GM12878 (cell line): ENCODE data around the gene NUP107. TPM values are rescaled to one million over a fixed set of nuclear protein-coding genes. Genes with fewer than 3 reads are reported as not detected.
A peak's percentile ranks its signal among the peaks of the same experiment; 100 is the strongest.

Experiments used
- ATAC-seq: fragments of 200-7000 bp; cut with Tn5 transposase; 3 replicates; pipeline ENCODE4 v1.9.1; 2020; ENCODE audit warnings: mild to moderate bottlenecking, moderate library complexity
- BruUV-seq: library from RNA; stranded (reverse); fragments of 400-500 nt; replicated peaks from 2 replicates; lab custom pipeline; 2021; lab: Mats Ljungman, UMichigan
- CTCF ChIA-PET: fragments of 300-600 bp; sonication (Branson Sonifier 250); formaldehyde crosslinking; extraction: SDS; loops from one replicate; lab custom pipeline; 2021; ENCODE audit warnings: inconsistent platforms; lab: Yijun Ruan, JAX
- POLR2A ChIA-PET: fragments of 350-600 bp; formaldehyde crosslinking; extraction: SDS; loops from one replicate; lab custom pipeline; 2021; ENCODE audit warnings: inconsistent platforms; lab: Charles Lee
- RAD21 ChIA-PET: fragments of 300-600 bp; sonication (Branson Sonifier 250); formaldehyde crosslinking; loops from one replicate; lab custom pipeline; 2023; ENCODE audit warnings: antibody characterized with exemption; ENCODE audit not compliant: unreplicated experiment; lab: Charles Lee
- SMC1A ChIA-PET: fragments of 300-600 bp; sonication (Branson Sonifier 250); formaldehyde crosslinking; loops from one replicate; lab custom pipeline; 2023; ENCODE audit not compliant: unreplicated experiment, uncharacterized antibody; lab: Charles Lee
- DNase-seq: peaks from one replicate; pipeline ENCODE4 v3.0.0-alpha.2; 2011; ENCODE audit warnings: low read depth, low spot score
- FAIRE-seq: peaks from 3 replicates; lab custom pipeline; 2011; peaks lifted over from hg19 to GRCh38; lab: Jason Lieb, UNC
- H2AFZ ChIP-seq: 2 replicates; pipeline ENCODE4 v1.6.0; 2011; ENCODE audit warnings: low read depth, low read length, control low read depth; ENCODE audit not compliant: control insufficient read depth
- H3K27ac ChIP-seq: 2 replicates; pipeline ENCODE4 v1.5.1; 2011; ENCODE audit warnings: control low read depth; ENCODE audit not compliant: control insufficient read depth, insufficient read depth
- H3K27me3 ChIP-seq, 2 experiments: replicated peaks in 1 of 2; 2 replicates each; pipeline versions ENCODE4 v1.6.0 to v1.6.1; 2011; ENCODE audit warnings: low read length in 1 of 2; ENCODE audit not compliant: control insufficient read depth in 2 of 2, insufficient read depth in 2 of 2
- H3K36me3 ChIP-seq, 2 experiments: 2 replicates each; pipeline ENCODE4 v1.5.1; 2011; ENCODE audit warnings: low read length in 1 of 2; ENCODE audit not compliant: control insufficient read depth in 2 of 2, insufficient read depth in 2 of 2
- H3K4me1 ChIP-seq: 2 replicates; pipeline ENCODE4 v1.6.1; 2011; ENCODE audit warnings: mild to moderate bottlenecking, low read length, moderate library complexity, mixed read lengths; ENCODE audit not compliant: control insufficient read depth, insufficient read depth
- H3K4me2 ChIP-seq: 2 replicates; pipeline ENCODE4 v1.6.0; 2011; ENCODE audit warnings: control low read depth; ENCODE audit not compliant: control insufficient read depth, insufficient read depth
- H3K4me3 ChIP-seq: fragments of 200-600 bp; sonication (generic); 2 replicates; pipeline ENCODE4 v1.5.1; 2016
- H3K79me2 ChIP-seq: 2 replicates; pipeline ENCODE4 v1.6.0; 2011; ENCODE audit warnings: low read length; ENCODE audit not compliant: control insufficient read depth, insufficient read depth
- H3K9ac ChIP-seq: 2 replicates; pipeline ENCODE4 v1.8.0; 2011; ENCODE audit warnings: low read length, control low read depth, mixed read lengths; ENCODE audit not compliant: control insufficient read depth, insufficient read depth
- H3K9me3 ChIP-seq: replicated peaks from 3 replicates; pipeline ENCODE4 v1.5.1; 2011; ENCODE audit warnings: mild to moderate bottlenecking, low read length; ENCODE audit not compliant: control insufficient read depth, insufficient read depth
- H4K20me1 ChIP-seq: 2 replicates; pipeline ENCODE4 v1.6.0; 2011; ENCODE audit not compliant: control insufficient read depth, insufficient read depth
- FOS ChIP-seq: IDR thresholded peaks from 3 replicates; pipeline ENCODE4 v1.6.1; 2011; ENCODE audit warnings: borderline replicate concordance; ENCODE audit not compliant: insufficient read length; ENCODE audit errors: extremely low read depth
- HDAC6 ChIP-seq: fragments of 200-600 bp; sonication (generic); IDR thresholded peaks from one replicate; pipeline ENCODE4 v1.8.0; 2017; ENCODE audit warnings: antibody characterized with exemption; ENCODE audit not compliant: unreplicated experiment
- KDM1A ChIP-seq: fragments of 200-600 bp; sonication (generic); IDR thresholded peaks from 2 replicates; pipeline ENCODE4 v1.6.1; 2016; ENCODE audit warnings: borderline replicate concordance
- NR2F1 ChIP-seq: fragments of 450-650 bp; conservative IDR thresholded peaks from 2 replicates; pipeline ENCODE4 v1.6.1; 2017; ENCODE audit warnings: mild to moderate bottlenecking
- SMAD1 ChIP-seq: fragments of 450-650 bp; IDR thresholded peaks from 2 replicates; pipeline ENCODE4 v1.6.1; 2018; ENCODE audit warnings: mild to moderate bottlenecking, low read depth; ENCODE audit not compliant: partially characterized antibody
- SP1 ChIP-seq: IDR thresholded peaks from one replicate; pipeline ENCODE4 v1.6.1; 2011; ENCODE audit warnings: low read depth, low read length
- SPI1 ChIP-seq: IDR thresholded peaks from 2 replicates; pipeline ENCODE4 v1.6.1; 2011; ENCODE audit warnings: low read depth, mild to moderate bottlenecking, low read length, moderate library complexity, borderline replicate concordance; ENCODE audit not compliant: insufficient read depth
- SUZ12 ChIP-seq: fragments of 200-600 bp; sonication (generic); IDR thresholded peaks from one replicate; pipeline ENCODE4 v1.6.1; 2018; ENCODE audit warnings: antibody characterized with exemption, mild to moderate bottlenecking; ENCODE audit not compliant: unreplicated experiment
- ZBED1 ChIP-seq: IDR thresholded peaks from 2 replicates; pipeline ENCODE4 v1.6.1; 2016; ENCODE audit warnings: borderline replicate concordance
- ZNF207 ChIP-seq: fragments of 450-650 bp; IDR thresholded peaks from 2 replicates; pipeline ENCODE4 v1.6.1; 2014; ENCODE audit warnings: antibody characterized with exemption, mild to moderate bottlenecking, borderline replicate concordance
- ZNF622 ChIP-seq: fragments of 450-650 bp; IDR thresholded peaks from 2 replicates; pipeline ENCODE4 v1.6.1; 2017; ENCODE audit warnings: mild to moderate bottlenecking, inconsistent platforms
- WGBS: methylation state at CpG from one replicate; pipeline ENCODE4 v1.1.6; 2016; ENCODE audit warnings: low lambda C conversion rate; ENCODE audit not compliant: insufficient replicate concordance, insufficient coverage; ENCODE audit errors: missing lambda C conversion rate; 5-methylcytosine and 5-hydroxymethylcytosine counted together
- in situ Hi-C: fragments of 300-500 bp; cut with MboI; formaldehyde crosslinking; loops from 9 replicates; pipeline ENCODE4 v1.14.3; 2018; ENCODE audit warnings: mixed read lengths
- intact Hi-C: fragments of 100-400 bp; cut with micrococcal nuclease; formaldehyde crosslinking; loops from one replicate; pipeline ENCODE4 v1.14.2; 2022; ENCODE audit not compliant: unreplicated experiment
- polyA plus RNA-seq, 11 experiments: library from polyadenylated mRNA; depleted of rRNA in 4 of 11; unstranded in 6 of 11; stranded (reverse) in 5 of 11; fragments of >200 nt; fragmentation: Nextera tagmentation in 4 of 11; fragmentation: Illumina TruSeq in 1 of 11; extraction: Ambion mirVana in 4 of 11; extraction: Trizol in 1 of 11; gene quantifications; 1 replicate in 1 of 11; 2 replicates in 10 of 11; pipeline versions ENCODE4 v1.2.1 to v1.2.3, GENCODE V29; 2011 to 2016; ENCODE audit warnings: inconsistent platforms in 2 of 11, missing spikeins in 2 of 11, low read depth in 1 of 11
- total RNA-seq, 4 experiments: library from RNA; depleted of rRNA in 3 of 4; stranded (reverse); fragments of >200 nt in 3 of 4; fragmentation: Illumina TruSeq in 1 of 4; extraction: Trizol in 1 of 4; gene quantifications; 2 replicates each; pipeline versions ENCODE4 v1.2.1 to v1.2.3, GENCODE V29; 2013 to 2021
- TF ChIP-seq, protein P1 (sequence below): fragments of 450-650 bp; formaldehyde crosslinking; IDR thresholded peaks from 2 replicates; pipeline ENCODE4 v1.4.0; 2022; ENCODE audit warnings: mild to moderate bottlenecking, moderate library complexity
- TF ChIP-seq, protein P2 (sequence below): fragments of 450-650 bp; IDR thresholded peaks from 2 replicates; pipeline ENCODE4 v1.6.1; 2018; ENCODE audit warnings: mild to moderate bottlenecking, low read depth, moderate library complexity; ENCODE audit not compliant: partially characterized antibody

NUP107 gene
- total and polyA plus RNA-seq, 10 of the 15 experiments (the other 5 are each of a cell fraction or from before 2014, with no cell fraction given), result 73.4 to 132 (median 92.4) TPM

DNA sequence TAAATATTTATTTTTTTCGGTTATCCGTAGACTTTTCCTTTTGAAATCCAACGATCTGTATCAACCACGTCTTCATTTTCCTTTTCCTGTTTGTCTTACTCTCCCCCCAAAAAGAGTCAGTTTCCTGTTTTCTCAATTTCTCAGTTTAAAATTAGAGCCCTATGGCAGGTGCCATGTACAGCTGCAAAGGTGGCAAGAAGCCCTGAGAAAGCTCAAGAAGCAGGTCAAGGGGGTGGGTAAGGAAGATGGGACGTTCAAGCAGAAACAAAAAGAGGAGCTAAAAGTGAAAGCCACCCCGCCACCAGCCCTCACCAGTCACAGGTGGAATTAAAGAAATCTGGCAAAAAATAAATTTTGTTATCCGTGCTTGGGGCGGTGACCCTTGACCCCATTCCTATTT is 85.9 kb downstream of the NUP107 start:
- Histone ChIP-seq H3K4me3 (peak overlapping the region; percentile 3; the same call in 1 of the 2 replicates), H3K4me1 (peaks cover 6% of the 10 kb centered on the region; the same call in 1 of the 2 replicates), H3K9ac (peak overlapping the region; percentile 21; the same call in 1 of the 2 replicates), H3K4me2 (peak overlapping the region; percentile 65), H3K9me3 (no peaks in the 10 kb centered on the region), H4K20me1 (no peaks in the 10 kb centered on the region), H2AFZ (peak overlapping the region; percentile 50), H3K27me3 (no peaks in the 10 kb centered on the region), H3K36me3 (no peaks in the 10 kb centered on the region), H3K79me2 (no peaks in the 10 kb centered on the region), H3K27ac (peak overlapping the region; percentile 19; the same call in 1 of the 2 replicates)
- ChIA-PET SMC1A (interaction anchor here (0.8 to 1.2 kb wide), 3 partner anchors 11 to 46 kb away, joined by 3 to 4 read pairs (median 3); no protein-coding TSS in a partner anchor), CTCF (interaction anchor here (1.2 to 1.3 kb wide), 3 partner anchors 9 to 45 kb away, joined by 3 to 4 read pairs (median 3); no protein-coding TSS in a partner anchor), POLR2A (interaction anchor here (0.5 to 1.2 kb wide), 2 partner anchors 27 to 415 kb away, joined by 3 to 6 read pairs; partner anchors contain the start of gene SLC35E3), RAD21 (no interaction called here)
- intact Hi-C loops (no loop called here), in situ Hi-C loops (no loop called here)
- DNase-seq (peak; percentile 20), FAIRE-seq (no peak), ATAC-seq (peak; percentile 49; the same call in 2 of the 3 replicates)
- 4% methylated on average over 8 of the region's 8 CpGs for WGBS
- no TSS peak for BruUV-seq
- TF ChIP-seq ZBED1 (no peak), ZNF207 (no peak), SUZ12 (no peak), SP1 (no peak), SMAD1 (no peak), ZNF622 (no peak), SPI1 (no peak), HDAC6 (no peak), FOS (no peak), KDM1A (no peak), NR2F1 (0 out of 2 replicates have a peak, but pooled peaks have one; percentile 18)
- TF ChIP-seq, protein P1, sequence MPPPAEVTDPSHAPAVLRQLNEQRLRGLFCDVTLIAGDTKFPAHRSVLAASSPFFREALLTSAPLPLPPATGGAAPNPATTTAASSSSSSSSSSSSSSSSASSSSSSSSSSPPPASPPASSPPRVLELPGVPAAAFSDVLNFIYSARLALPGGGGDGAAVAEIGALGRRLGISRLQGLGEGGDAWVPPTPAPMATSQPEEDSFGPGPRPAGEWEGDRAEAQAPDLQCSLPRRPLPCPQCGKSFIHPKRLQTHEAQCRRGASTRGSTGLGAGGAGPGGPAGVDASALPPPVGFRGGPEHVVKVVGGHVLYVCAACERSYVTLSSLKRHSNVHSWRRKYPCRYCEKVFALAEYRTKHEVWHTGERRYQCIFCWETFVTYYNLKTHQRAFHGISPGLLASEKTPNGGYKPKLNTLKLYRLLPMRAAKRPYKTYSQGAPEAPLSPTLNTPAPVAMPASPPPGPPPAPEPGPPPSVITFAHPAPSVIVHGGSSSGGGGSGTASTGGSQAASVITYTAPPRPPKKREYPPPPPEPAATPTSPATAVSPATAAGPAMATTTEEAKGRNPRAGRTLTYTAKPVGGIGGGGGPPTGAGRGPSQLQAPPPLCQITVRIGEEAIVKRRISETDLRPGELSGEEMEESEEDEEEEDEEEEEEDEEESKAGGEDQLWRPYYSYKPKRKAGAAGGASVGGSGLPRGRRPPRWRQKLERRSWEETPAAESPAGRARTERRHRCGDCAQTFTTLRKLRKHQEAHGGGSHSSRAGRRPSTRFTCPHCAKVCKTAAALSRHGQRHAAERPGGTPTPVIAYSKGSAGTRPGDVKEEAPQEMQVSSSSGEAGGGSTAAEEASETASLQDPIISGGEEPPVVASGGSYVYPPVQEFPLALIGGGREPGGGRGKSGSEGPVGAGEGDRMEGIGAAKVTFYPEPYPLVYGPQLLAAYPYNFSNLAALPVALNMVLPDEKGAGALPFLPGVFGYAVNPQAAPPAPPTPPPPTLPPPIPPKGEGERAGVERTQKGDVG (CRISPR knock-in tag), result no peak
- TF ChIP-seq, protein P2, sequence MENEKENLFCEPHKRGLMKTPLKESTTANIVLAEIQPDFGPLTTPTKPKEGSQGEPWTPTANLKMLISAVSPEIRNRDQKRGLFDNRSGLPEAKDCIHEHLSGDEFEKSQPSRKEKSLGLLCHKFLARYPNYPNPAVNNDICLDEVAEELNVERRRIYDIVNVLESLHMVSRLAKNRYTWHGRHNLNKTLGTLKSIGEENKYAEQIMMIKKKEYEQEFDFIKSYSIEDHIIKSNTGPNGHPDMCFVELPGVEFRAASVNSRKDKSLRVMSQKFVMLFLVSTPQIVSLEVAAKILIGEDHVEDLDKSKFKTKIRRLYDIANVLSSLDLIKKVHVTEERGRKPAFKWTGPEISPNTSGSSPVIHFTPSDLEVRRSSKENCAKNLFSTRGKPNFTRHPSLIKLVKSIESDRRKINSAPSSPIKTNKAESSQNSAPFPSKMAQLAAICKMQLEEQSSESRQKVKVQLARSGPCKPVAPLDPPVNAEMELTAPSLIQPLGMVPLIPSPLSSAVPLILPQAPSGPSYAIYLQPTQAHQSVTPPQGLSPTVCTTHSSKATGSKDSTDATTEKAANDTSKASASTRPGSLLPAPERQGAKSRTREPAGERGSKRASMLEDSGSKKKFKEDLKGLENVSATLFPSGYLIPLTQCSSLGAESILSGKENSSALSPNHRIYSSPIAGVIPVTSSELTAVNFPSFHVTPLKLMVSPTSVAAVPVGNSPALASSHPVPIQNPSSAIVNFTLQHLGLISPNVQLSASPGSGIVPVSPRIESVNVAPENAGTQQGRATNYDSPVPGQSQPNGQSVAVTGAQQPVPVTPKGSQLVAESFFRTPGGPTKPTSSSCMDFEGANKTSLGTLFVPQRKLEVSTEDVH, result no peak
